SK-N-SH treated with all-trans-retinoic acid at 6 μM for 48 hours (cell line): ENCODE data around the gene EFHD1.
"Not testable (repeated sequence)": the region's sequence is repeated elsewhere in the genome, so short reads cannot be mapped to it uniquely, and the experiment has no call there.

ENCODE experiments used
- ATAC-seq: fragments of 200-7000 bp; cut with Tn5 transposase; 3 replicates; pipeline ENCODE4 v1.9.1; 2020; ENCODE audit warnings: mild to moderate bottlenecking, moderate library complexity
- ARNTL ChIP-seq: fragments of 450-650 bp; formaldehyde crosslinking; IDR thresholded peaks from 2 replicates; pipeline ENCODE4 v1.5.0; 2020; ENCODE audit warnings: low read depth, mild to moderate bottlenecking, moderate library complexity, borderline replicate concordance
- BACH2 ChIP-seq: fragments of 250-450 bp; sonication (Bioruptor Pico); IDR thresholded peaks from 2 replicates; pipeline ENCODE4 v1.9.0; 2021; ENCODE audit warnings: mild to moderate bottlenecking, borderline replicate concordance
- CREB5 ChIP-seq: fragments of 250-450 bp; sonication (Bioruptor Pico); IDR thresholded peaks from 2 replicates; pipeline ENCODE4 v1.5.1; 2020; ENCODE audit warnings: low read depth, mild to moderate bottlenecking, moderate library complexity
- CSDC2 ChIP-seq: fragments of 250-450 bp; sonication (Bioruptor Pico); IDR thresholded peaks from 2 replicates; pipeline ENCODE4 v1.5.0; 2020; ENCODE audit warnings: mild to moderate bottlenecking, moderate library complexity
- ESRRG ChIP-seq: fragments of 250-450 bp; sonication (Bioruptor Pico); IDR thresholded peaks from 2 replicates; pipeline ENCODE4 v1.6.1; 2021; ENCODE audit warnings: mild to moderate bottlenecking
- GLIS3 ChIP-seq: fragments of 250-450 bp; sonication (Bioruptor Pico); IDR thresholded peaks from 2 replicates; pipeline ENCODE4 v1.5.0; 2020; ENCODE audit warnings: mild to moderate bottlenecking, moderate library complexity
- ISL1 ChIP-seq: fragments of 250-450 bp; sonication (Bioruptor Pico); IDR thresholded peaks from 2 replicates; pipeline ENCODE4 v2.1.2; 2022; ENCODE audit warnings: mild to moderate bottlenecking, moderate library complexity
- OSR1 ChIP-seq: fragments of 250-450 bp; sonication (Bioruptor Pico); IDR thresholded peaks from 2 replicates; pipeline ENCODE4 v1.8.0; 2022; ENCODE audit warnings: moderate library complexity, mild to moderate bottlenecking, inconsistent platforms
- PATZ1 ChIP-seq: fragments of 250-450 bp; sonication (Bioruptor Pico); IDR thresholded peaks from 2 replicates; pipeline ENCODE4 v1.8.0; 2020; ENCODE audit warnings: mild to moderate bottlenecking, moderate library complexity, borderline replicate concordance
- PPARA ChIP-seq: fragments of 250-450 bp; sonication (Bioruptor Pico); IDR thresholded peaks from 2 replicates; pipeline ENCODE4 v1.5.0; 2020; ENCODE audit warnings: mild to moderate bottlenecking, borderline replicate concordance
- RARB ChIP-seq: fragments of 250-450 bp; sonication (Bioruptor Pico); IDR thresholded peaks from 2 replicates; pipeline ENCODE4 v1.8.0; 2021; ENCODE audit warnings: mild to moderate bottlenecking, moderate library complexity
- SNAI2 ChIP-seq: fragments of 250-450 bp; sonication (Bioruptor Pico); IDR thresholded peaks from 2 replicates; pipeline ENCODE4 v1.5.0; 2020; ENCODE audit warnings: mild to moderate bottlenecking, moderate library complexity
- TCF4 ChIP-seq: fragments of 250-450 bp; sonication (Bioruptor Pico); IDR thresholded peaks from 2 replicates; pipeline ENCODE4 v1.8.0; 2021; ENCODE audit warnings: mild to moderate bottlenecking, moderate library complexity, borderline replicate concordance
- TOX ChIP-seq: fragments of 250-450 bp; sonication (Bioruptor Pico); IDR thresholded peaks from 2 replicates; pipeline ENCODE4 v1.8.0; 2021; ENCODE audit warnings: mild to moderate bottlenecking, moderate library complexity, borderline replicate concordance
- ZC3H10 ChIP-seq: fragments of 250-450 bp; sonication (Bioruptor Pico); IDR thresholded peaks from 2 replicates; pipeline ENCODE4 v1.5.1; 2021; ENCODE audit warnings: mild to moderate bottlenecking, moderate library complexity
- ZFP3 ChIP-seq: fragments of 250-450 bp; sonication (Bioruptor Pico); IDR thresholded peaks from 2 replicates; pipeline ENCODE4 v1.5.0; 2020; ENCODE audit warnings: mild to moderate bottlenecking, moderate library complexity
- ZFP30 ChIP-seq: fragments of 450-650 bp; formaldehyde crosslinking; IDR thresholded peaks from 2 replicates; pipeline ENCODE4 v1.5.0; 2022; ENCODE audit warnings: mild to moderate bottlenecking, moderate library complexity
- ZNF565 ChIP-seq: fragments of 450-650 bp; formaldehyde crosslinking; conservative IDR thresholded peaks from 2 replicates; pipeline ENCODE4 v1.5.0; 2020; ENCODE audit warnings: low read depth, mild to moderate bottlenecking, moderate library complexity
- ZNF8 ChIP-seq: fragments of 450-650 bp; formaldehyde crosslinking; IDR thresholded peaks from 2 replicates; pipeline ENCODE4 v1.5.0; 2020; ENCODE audit warnings: mild to moderate bottlenecking, moderate library complexity
- TF ChIP-seq, protein P1 (sequence below): fragments of 250-450 bp; sonication (Bioruptor Pico); IDR thresholded peaks from 2 replicates; pipeline ENCODE4 v1.5.1; 2021; ENCODE audit warnings: mild to moderate bottlenecking, moderate library complexity
- TF ChIP-seq, protein P2 (sequence below): fragments of 250-450 bp; sonication (Bioruptor Pico); IDR thresholded peaks from 2 replicates; pipeline ENCODE4 v1.5.0; 2020; ENCODE audit warnings: mild to moderate bottlenecking, moderate library complexity

EFHD1 gene

GRCh38 chr2:232689152-232689910 is 55.9 kb downstream of the EFHD1 start:
- TF ChIP-seq OSR1 (CRISPR knock-in tag) (no peak), ZNF565 (CRISPR knock-in tag) (peak; percentile 92), ZFP3 (CRISPR knock-in tag) (no peak)
- TF ChIP-seq, all 23 proteins: peak for 1

DNA sequence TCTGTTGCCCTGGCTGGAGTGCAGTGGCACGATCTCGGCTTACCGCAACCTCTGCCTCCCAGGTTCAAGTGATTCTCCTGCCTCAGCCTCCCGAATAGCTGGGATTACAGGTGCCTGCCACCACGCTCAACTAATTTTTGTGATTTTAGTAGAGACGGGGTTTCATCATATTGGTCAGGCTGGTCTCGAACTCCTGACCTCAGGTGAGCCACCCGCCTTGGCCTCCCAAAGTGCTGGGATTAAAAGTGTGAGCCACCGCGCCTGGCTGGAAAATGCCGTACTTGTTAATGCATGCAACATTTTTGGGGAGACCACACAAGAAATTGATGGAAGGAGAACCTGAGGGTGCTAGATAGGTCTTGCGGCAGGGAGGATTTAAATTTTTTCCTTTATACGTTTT is 57.7 kb downstream of the EFHD1 start:
- ATAC-seq, result not testable (repeated sequence)

More at GRCh38 chr2:232689152-232689910, 55.9 kb downstream of the EFHD1 start:
- peak; percentile 86 for ATAC-seq

GRCh38 chr2:232693344-232693743 is 59.9 kb downstream of the EFHD1 start:
- TF ChIP-seq ZFP30, result no peak
- TF ChIP-seq TCF4, result no peak
- TF ChIP-seq OSR1 (CRISPR knock-in tag), result no peak
- TF ChIP-seq, protein P1, sequence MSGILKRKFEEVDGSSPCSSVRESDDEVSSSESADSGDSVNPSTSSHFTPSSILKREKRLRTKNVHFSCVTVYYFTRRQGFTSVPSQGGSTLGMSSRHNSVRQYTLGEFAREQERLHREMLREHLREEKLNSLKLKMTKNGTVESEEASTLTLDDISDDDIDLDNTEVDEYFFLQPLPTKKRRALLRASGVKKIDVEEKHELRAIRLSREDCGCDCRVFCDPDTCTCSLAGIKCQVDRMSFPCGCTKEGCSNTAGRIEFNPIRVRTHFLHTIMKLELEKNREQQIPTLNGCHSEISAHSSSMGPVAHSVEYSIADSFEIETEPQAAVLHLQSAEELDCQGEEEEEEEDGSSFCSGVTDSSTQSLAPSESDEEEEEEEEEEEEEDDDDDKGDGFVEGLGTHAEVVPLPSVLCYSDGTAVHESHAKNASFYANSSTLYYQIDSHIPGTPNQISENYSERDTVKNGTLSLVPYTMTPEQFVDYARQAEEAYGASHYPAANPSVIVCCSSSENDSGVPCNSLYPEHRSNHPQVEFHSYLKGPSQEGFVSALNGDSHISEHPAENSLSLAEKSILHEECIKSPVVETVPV (CRISPR knock-in tag), result no peak
- no peak for TF ChIP-seq SNAI2 (CRISPR knock-in tag)
- TF ChIP-seq ZNF565 (CRISPR knock-in tag), result no peak
- no peak for TF ChIP-seq ARNTL (CRISPR knock-in tag)
- no peak for TF ChIP-seq BACH2 (CRISPR knock-in tag)
- no peak for TF ChIP-seq ESRRG (CRISPR knock-in tag)
- TF ChIP-seq ZFP3 (CRISPR knock-in tag), result no peak
- TF ChIP-seq ZNF8 (CRISPR knock-in tag), result no peak
- TF ChIP-seq, protein P2, sequence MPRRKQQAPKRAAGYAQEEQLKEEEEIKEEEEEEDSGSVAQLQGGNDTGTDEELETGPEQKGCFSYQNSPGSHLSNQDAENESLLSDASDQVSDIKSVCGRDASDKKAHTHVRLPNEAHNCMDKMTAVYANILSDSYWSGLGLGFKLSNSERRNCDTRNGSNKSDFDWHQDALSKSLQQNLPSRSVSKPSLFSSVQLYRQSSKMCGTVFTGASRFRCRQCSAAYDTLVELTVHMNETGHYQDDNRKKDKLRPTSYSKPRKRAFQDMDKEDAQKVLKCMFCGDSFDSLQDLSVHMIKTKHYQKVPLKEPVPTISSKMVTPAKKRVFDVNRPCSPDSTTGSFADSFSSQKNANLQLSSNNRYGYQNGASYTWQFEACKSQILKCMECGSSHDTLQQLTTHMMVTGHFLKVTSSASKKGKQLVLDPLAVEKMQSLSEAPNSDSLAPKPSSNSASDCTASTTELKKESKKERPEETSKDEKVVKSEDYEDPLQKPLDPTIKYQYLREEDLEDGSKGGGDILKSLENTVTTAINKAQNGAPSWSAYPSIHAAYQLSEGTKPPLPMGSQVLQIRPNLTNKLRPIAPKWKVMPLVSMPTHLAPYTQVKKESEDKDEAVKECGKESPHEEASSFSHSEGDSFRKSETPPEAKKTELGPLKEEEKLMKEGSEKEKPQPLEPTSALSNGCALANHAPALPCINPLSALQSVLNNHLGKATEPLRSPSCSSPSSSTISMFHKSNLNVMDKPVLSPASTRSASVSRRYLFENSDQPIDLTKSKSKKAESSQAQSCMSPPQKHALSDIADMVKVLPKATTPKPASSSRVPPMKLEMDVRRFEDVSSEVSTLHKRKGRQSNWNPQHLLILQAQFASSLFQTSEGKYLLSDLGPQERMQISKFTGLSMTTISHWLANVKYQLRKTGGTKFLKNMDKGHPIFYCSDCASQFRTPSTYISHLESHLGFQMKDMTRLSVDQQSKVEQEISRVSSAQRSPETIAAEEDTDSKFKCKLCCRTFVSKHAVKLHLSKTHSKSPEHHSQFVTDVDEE (CRISPR knock-in tag), result no peak
- TF ChIP-seq ISL1 (CRISPR knock-in tag), result no peak
- TF ChIP-seq GLIS3 (CRISPR knock-in tag), result no peak
- no peak for TF ChIP-seq CSDC2 (CRISPR knock-in tag)
- no peak for TF ChIP-seq ZC3H10 (CRISPR knock-in tag)
- no peak for TF ChIP-seq RARB (CRISPR knock-in tag)
- TF ChIP-seq TOX, result no peak
- TF ChIP-seq, all 23 proteins: peak for 0
- ATAC-seq, result no peak

GRCh38 chr2:232696609-232697058 is 63.2 kb downstream of the EFHD1 start:
- no peak; the same call in 2 of the 3 replicates for ATAC-seq
- no peak for TF ChIP-seq ARNTL (CRISPR knock-in tag)
- no peak for TF ChIP-seq ZC3H10 (CRISPR knock-in tag)
- no peak for TF ChIP-seq OSR1 (CRISPR knock-in tag)
- no peak for TF ChIP-seq BACH2 (CRISPR knock-in tag)
- TF ChIP-seq CSDC2 (CRISPR knock-in tag), result no peak
- no peak for TF ChIP-seq ZFP3 (CRISPR knock-in tag)
- TF ChIP-seq TOX, result no peak
- TF ChIP-seq ISL1 (CRISPR knock-in tag), result no peak
- TF ChIP-seq PPARA (CRISPR knock-in tag), result no peak
- no peak for TF ChIP-seq RARB (CRISPR knock-in tag)
- no peak for TF ChIP-seq PATZ1 (CRISPR knock-in tag)
- no peak for TF ChIP-seq ZNF8 (CRISPR knock-in tag)
- TF ChIP-seq CREB5 (CRISPR knock-in tag), result no peak
